ENCODE data around the gene PKP1. TPM values are rescaled to one million over a fixed set of nuclear protein-coding genes. Genes with fewer than 3 reads are reported as not detected.

PKP1 gene
- total and polyA plus RNA-seq, 10 donors, result 0.04 to 0.10 (median 0.06) TPM; not detected in 7

- intact Hi-C loops (cut with DNase I; ENCODE audit: low total_unique reads), result no loop called here
- WGBS, 5 donors, result 63 to 74% (median 66%) methylated on average over 7 to 11 of the region's 11 CpGs
- Histone ChIP-seq H3K4me1 (peaks cover 0 to 6% (median 0%) of the 10 kb centered on the region in 6 donors), H3K36me3 (no peaks in the 10 kb centered on the region), H3K4me3 (no peak overlapping the region), H3K9me3 (no peaks in the 10 kb centered on the region), H3K27ac (no peak overlapping the region), H3K27me3 (replicated peaks in 1 of 7) (peaks cover 0 to 21% (median 0%) of the 10 kb centered on the region in 7 donors)
- no peak for DNase-seq
- no peak for TF ChIP-seq POLR2A (IDR thresholded peaks at IDR 0.05)
- no peak for TF ChIP-seq POLR2AphosphoS5 (IDR thresholded peaks at IDR 0.05)
- no peak for TF ChIP-seq CTCF (IDR thresholded peaks at IDR 0.05 in 8 of 11, conservative IDR thresholded peaks at IDR 0.05 in 3 of 11)
Measured at GRCh38 chr1:201251851-201252430, 31.4 kb upstream of the PKP1 start.

GRCh38 chr1:201252944-201253371 lies 30.3 kb upstream of the PKP1 start:
- Histone ChIP-seq H3K27ac (no peak overlapping the region), H3K36me3 (no peaks in the 10 kb centered on the region), H3K9me3 (no peaks in the 10 kb centered on the region), H3K4me3 (no peak overlapping the region), H3K27me3 (replicated peaks in 1 of 7) (peaks cover 0 to 21% (median 0%) of the 10 kb centered on the region in 7 donors), H3K4me1 (peaks cover 0 to 6% (median 0%) of the 10 kb centered on the region in 6 donors)
- TF ChIP-seq POLR2AphosphoS5 (IDR thresholded peaks at IDR 0.05) (no peak), POLR2A (IDR thresholded peaks at IDR 0.05) (no peak), CTCF (IDR thresholded peaks at IDR 0.05 in 8 of 11, conservative IDR thresholded peaks at IDR 0.05 in 3 of 11) (no peak)
- intact Hi-C loops (cut with DNase I; ENCODE audit: low total_unique reads), result no loop called here
- WGBS, 5 donors, result 73 to 100% (median 82%) methylated on average over 3 to 6 of the region's 6 CpGs
- DNase-seq, result no peak

- intact Hi-C loops (cut with DNase I; ENCODE audit: low total_unique reads), result no loop called here
- TF ChIP-seq CTCF (IDR thresholded peaks at IDR 0.05 in 8 of 11, conservative IDR thresholded peaks at IDR 0.05 in 3 of 11) (no peak), POLR2AphosphoS5 (IDR thresholded peaks at IDR 0.05) (no peak), POLR2A (IDR thresholded peaks at IDR 0.05) (no peak)
- 71 to 95% (median 88%) methylated on average over 10 of the region's 10 CpGs for WGBS, 5 donors
- Histone ChIP-seq H3K9me3 (no peaks in the 10 kb centered on the region), H3K27me3 (replicated peaks in 1 of 7) (peaks cover 0 to 21% (median 0%) of the 10 kb centered on the region in 7 donors), H3K4me1 (peaks cover 0 to 6% (median 0%) of the 10 kb centered on the region in 6 donors), H3K4me3 (no peak overlapping the region), H3K36me3 (no peaks in the 10 kb centered on the region), H3K27ac (no peak overlapping the region)
- peak; percentile 35 for DNase-seq
Measured at GRCh38 chr1:201253411-201253810, 29.9 kb upstream of the PKP1 start.

DNA sequence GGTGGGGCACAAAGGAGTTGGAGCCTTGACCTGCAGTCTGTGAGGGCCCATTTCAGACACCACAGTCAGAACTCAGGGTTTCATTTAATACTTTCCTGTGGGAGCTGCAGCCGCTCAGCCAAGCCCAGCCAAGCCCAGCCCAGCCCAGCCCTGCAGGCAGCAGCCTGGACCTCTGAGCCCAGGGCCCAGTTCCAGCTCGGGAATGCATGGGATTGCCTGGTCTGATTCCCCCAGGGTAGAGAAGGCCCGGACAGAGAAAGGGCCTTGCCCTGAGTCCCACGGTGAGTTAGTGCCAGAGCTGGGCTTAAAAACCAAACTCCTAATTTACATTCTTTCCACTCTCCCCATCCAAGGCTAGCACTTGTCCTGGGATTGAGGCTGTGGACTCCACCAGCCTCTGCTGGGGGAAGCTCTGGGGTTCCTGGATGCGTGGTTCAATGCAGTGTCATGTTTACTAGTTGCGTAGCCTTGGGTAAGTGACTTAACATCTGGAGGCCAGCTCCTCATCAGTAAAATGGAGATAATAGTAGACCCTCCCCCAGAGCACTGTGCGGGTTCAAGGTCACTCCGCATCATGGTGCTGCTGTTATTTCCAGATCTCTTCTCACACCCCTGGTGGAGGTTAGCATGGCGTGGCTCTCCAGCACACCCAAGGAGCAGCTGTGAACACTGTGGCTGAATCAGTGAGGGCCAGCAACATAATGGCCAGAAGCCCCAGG lies 29.2 kb upstream of the PKP1 start:
- DNase-seq, result peak; percentile 35
- intact Hi-C loops (cut with DNase I; ENCODE audit: low total_unique reads), result no loop called here

More for the DNA sequence above, 29.2 kb upstream of the PKP1 start:
- Histone ChIP-seq H3K4me3 (no peak overlapping the region), H3K36me3 (no peaks in the 10 kb centered on the region), H3K9me3 (no peaks in the 10 kb centered on the region), H3K27me3 (replicated peaks in 1 of 7) (peaks cover 0 to 26% (median 0%) of the 10 kb centered on the region in 7 donors), H3K4me1 (peaks cover 0 to 6% (median 0%) of the 10 kb centered on the region in 6 donors), H3K27ac (no peak overlapping the region)
- TF ChIP-seq CTCF (IDR thresholded peaks at IDR 0.05 in 8 of 11, conservative IDR thresholded peaks at IDR 0.05 in 3 of 11), result no peak
- no peak for TF ChIP-seq POLR2AphosphoS5 (IDR thresholded peaks at IDR 0.05)
- no peak for TF ChIP-seq POLR2A (IDR thresholded peaks at IDR 0.05)
- WGBS, 5 donors, result 85 to 89% (median 86%) methylated on average over 9 of the region's 9 CpGs
